SK-N-MC (cell line): ENCODE results near the gene VPS37C.

Experiments
- EZH2 ChIP-seq: fragments of 200-600 bp; sonication (generic); IDR thresholded peaks from one replicate; pipeline ENCODE4 v1.6.1; 2017; ENCODE audit warnings: antibody characterized with exemption
- POLR2AphosphoS5 ChIP-seq: IDR thresholded peaks from 2 replicates; pipeline ENCODE4 v1.6.1; 2012; ENCODE audit warnings: mild to moderate bottlenecking, low read depth, low read length, borderline replicate concordance

DNA sequence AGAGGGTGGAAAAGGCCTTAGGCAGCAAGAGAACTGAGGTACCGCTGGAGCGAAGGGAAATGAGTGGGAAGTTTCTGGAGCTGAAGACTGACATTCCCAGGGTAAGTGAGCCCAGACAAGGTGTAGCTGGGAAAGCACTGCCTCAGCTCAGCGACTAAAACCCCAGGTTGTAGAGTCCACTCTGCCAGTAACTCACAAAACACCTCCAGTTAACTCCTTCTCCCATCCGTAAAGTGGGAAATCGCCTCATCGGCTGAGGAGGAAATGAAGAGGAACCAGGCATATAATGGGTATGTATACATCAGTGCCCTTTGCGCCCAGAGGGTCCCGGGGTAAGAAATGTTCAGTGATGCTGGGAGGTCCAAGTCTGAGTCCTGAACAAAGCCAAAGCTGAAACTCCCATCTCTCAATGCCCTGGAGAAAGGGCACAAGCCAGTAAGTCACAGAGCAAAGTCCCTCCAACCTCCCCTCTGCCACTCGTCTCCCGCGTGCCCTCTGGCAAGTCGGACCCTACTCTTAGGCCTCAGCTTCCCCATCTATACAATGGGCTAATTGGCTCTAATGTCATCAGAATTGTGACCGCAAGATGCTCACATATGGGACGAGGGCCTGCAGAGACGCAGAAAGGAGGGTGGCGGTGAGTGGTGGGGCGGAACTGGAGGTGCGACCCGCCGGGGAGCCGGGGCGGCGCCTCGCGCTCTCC, 588 bp downstream of the VPS37C start:
- TF ChIP-seq EZH2 (no peak), POLR2AphosphoS5 (no peak)
